Neutrophil (primary cell): ENCODE measurements around the gene CFAP57.

ENCODE experiments used
- H3K27ac ChIP-seq: fragments of 200-600 bp; sonication (generic); 2 replicates; pipeline ENCODE4 v1.5.1; 2016; ENCODE audit warnings: mild to moderate bottlenecking, moderate library complexity
- H3K27me3 ChIP-seq: fragments of 200-600 bp; sonication (generic); 2 replicates; pipeline ENCODE4 v1.6.0; 2016; ENCODE audit warnings: mild to moderate bottlenecking
- H3K36me3 ChIP-seq: fragments of 200-600 bp; sonication (generic); 2 replicates; pipeline ENCODE4 v1.5.1; 2017
- H3K4me1 ChIP-seq, 2 experiments: fragments of 200-600 bp in 1 of 2; sonication (generic) in 1 of 2; 1 replicate in 1 of 2; 2 replicates in 1 of 2; pipeline versions ENCODE4 v1.5.1 to v1.6.1; 2013 to 2016; ENCODE audit warnings: low read depth in 1 of 2, low read length in 1 of 2, mild to moderate bottlenecking in 1 of 2, moderate library complexity in 1 of 2; ENCODE audit not compliant: control insufficient read depth in 1 of 2, insufficient read depth in 1 of 2
- H3K4me3 ChIP-seq, 2 experiments: fragments of 200-600 bp in 1 of 2; sonication (generic) in 1 of 2; 1 replicate in 1 of 2; 2 replicates in 1 of 2; pipeline ENCODE4 v1.5.1; 2013 to 2016; ENCODE audit warnings: low read depth in 1 of 2, low read length in 1 of 2, mild to moderate bottlenecking in 1 of 2, moderate library complexity in 1 of 2
- H3K9me3 ChIP-seq: fragments of 200-600 bp; sonication (generic); 2 replicates; pipeline ENCODE4 v1.5.1; 2016
- TF ChIP-seq, protein P1 (sequence below): fragments of 200-600 bp; sonication (generic); IDR thresholded peaks from 2 replicates; pipeline ENCODE4 v1.5.1; 2016; ENCODE audit warnings: antibody characterized with exemption

Gene CFAP57

DNA sequence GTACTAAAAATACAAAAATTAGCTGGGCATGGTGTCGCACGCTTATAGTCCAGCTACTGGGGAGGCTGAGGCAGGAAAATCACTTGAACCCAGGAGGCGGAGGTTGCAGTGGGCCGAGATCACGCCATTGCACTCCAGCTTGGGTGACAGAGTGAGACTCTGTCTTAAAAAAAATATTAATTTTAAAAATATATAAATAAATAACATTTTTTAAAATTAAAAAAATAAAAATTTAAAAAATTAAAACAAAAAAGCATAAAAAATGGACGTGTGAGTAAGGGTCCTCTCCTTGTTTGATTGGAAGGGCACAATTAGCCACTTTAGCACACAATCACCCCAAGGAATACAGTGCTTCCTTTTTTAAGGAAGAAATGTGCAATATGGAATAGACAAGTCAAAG lies 18.7 kb upstream of the CFAP57 start:
- TF ChIP-seq, protein P1, sequence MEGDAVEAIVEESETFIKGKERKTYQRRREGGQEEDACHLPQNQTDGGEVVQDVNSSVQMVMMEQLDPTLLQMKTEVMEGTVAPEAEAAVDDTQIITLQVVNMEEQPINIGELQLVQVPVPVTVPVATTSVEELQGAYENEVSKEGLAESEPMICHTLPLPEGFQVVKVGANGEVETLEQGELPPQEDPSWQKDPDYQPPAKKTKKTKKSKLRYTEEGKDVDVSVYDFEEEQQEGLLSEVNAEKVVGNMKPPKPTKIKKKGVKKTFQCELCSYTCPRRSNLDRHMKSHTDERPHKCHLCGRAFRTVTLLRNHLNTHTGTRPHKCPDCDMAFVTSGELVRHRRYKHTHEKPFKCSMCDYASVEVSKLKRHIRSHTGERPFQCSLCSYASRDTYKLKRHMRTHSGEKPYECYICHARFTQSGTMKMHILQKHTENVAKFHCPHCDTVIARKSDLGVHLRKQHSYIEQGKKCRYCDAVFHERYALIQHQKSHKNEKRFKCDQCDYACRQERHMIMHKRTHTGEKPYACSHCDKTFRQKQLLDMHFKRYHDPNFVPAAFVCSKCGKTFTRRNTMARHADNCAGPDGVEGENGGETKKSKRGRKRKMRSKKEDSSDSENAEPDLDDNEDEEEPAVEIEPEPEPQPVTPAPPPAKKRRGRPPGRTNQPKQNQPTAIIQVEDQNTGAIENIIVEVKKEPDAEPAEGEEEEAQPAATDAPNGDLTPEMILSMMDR = no peak
- Histone ChIP-seq H3K9me3 (no peaks in the 10 kb centered on the region), H3K4me1 (no peaks in the 10 kb centered on the region), H3K27ac (no peak overlapping the region), H3K4me3 (no peak overlapping the region), H3K36me3 (no peaks in the 10 kb centered on the region), H3K27me3 (peaks cover 39% of the 10 kb centered on the region)

DNA sequence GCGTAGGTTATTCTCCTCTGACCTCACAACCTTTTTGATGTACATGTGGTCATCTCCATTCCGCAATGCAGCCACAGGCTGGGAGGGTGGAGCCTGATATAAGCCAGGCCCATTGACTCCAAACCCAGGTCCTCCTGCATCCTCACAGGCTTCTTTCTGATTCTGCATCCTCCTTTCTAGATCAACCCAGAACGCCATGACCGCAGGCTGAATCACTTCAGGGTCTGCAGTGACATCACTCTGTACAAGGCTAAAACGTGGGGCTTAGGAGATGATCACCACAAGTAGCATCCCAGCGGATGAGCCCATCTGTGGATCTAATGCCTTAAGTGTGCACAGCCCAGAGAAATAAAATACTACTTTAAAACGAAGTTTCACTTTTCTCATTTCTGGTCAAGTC lies 16.1 kb upstream of the CFAP57 start:
- no peaks in the 10 kb centered on the region for H3K4me1 ChIP-seq
- H3K27me3 ChIP-seq = peaks cover 13% of the 10 kb centered on the region
- no peaks in the 10 kb centered on the region for H3K36me3 ChIP-seq
- TF ChIP-seq, protein P1 = no peak
- no peak overlapping the region for H3K27ac ChIP-seq
- H3K4me3 ChIP-seq = no peak overlapping the region
- H3K9me3 ChIP-seq = no peaks in the 10 kb centered on the region

DNA sequence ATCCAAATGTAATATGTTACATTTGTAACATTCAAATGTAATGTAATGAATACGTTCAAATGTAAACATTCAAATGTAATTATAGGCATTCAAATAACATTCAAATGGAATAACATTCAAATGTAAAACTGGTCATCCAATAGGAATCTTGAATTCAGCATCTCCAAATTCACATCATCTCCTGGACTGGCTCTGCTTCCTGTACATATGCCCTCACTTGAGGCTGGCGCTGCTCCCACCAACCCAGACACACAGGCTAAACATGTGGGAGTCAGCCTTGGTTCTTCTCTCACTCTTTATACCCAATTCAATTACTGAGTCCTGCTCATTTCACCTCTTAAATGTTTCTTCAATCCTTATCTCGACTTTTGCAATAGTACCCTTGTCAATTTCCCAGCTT lies 7.0 kb upstream of the CFAP57 start:
- H3K4me3 ChIP-seq = no peak overlapping the region
- no peak overlapping the region for H3K27ac ChIP-seq
- no peaks in the 10 kb centered on the region for H3K9me3 ChIP-seq
- TF ChIP-seq, protein P1 = no peak
- no peaks in the 10 kb centered on the region for H3K4me1 ChIP-seq
- H3K27me3 ChIP-seq = no peaks in the 10 kb centered on the region
- H3K36me3 ChIP-seq = peaks cover 36% of the 10 kb centered on the region

DNA sequence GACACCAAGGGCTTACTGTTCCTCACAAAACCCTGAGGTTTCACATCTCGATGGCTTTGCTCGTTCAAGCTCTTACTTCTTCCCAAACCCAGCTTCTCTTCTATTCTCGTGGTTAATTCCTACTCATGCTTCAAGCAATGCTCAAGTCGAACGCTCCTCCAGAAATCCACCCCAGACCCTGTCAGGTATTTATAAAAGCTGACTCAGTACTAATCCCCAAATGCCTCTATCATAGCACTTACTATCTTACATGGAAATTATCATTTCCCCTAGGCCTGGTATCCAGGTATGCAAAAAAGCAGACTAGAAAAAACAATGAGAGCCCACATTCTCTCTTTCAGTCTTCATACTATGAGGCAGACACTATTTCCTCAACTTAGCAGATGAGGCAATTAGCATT lies 6.4 kb upstream of the CFAP57 start:
- H3K4me1 ChIP-seq = no peaks in the 10 kb centered on the region
- H3K36me3 ChIP-seq = peaks cover 36% of the 10 kb centered on the region
- no peak overlapping the region for H3K4me3 ChIP-seq
- no peaks in the 10 kb centered on the region for H3K27me3 ChIP-seq
- no peak overlapping the region for H3K27ac ChIP-seq
- no peaks in the 10 kb centered on the region for H3K9me3 ChIP-seq
- TF ChIP-seq, protein P1 = no peak

DNA sequence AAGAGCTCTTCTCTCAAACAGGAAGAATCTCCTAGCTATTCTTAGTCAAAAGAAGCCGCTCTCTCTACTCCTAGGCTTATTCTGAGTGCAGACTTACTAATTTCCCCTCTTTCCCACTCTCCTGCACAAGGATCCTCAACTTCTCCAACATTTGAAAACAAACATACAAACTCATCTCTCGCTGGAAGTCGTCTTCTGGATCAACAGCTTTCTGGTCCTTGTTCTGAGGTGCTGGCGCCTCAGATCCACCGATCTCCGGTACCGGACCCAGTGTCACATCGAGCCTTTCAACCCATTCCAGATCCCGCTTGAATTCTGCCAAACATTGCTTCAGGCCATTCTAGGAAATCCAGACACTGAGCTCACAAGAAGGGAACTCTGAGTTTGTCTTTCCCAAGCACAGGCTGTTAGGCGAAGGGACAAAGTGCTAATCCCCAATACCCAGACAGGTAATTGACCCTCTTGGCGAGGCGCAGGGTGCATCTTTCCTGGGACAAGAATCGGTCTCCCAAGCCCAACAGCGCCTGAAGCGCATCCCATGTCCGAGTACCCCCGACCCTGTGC lies 736 bp upstream of the CFAP57 start:
- no peak overlapping the region for H3K27ac ChIP-seq
- H3K4me3 ChIP-seq = peak overlapping the region; percentile 81 to 84
- TF ChIP-seq, protein P1 = no peak
- no peaks in the 10 kb centered on the region for H3K9me3 ChIP-seq
- H3K4me1 ChIP-seq = peaks cover 13 to 14% of the 10 kb centered on the region in 2 experiments
- peaks cover 23% of the 10 kb centered on the region for H3K36me3 ChIP-seq
- peaks cover 31% of the 10 kb centered on the region for H3K27me3 ChIP-seq

DNA sequence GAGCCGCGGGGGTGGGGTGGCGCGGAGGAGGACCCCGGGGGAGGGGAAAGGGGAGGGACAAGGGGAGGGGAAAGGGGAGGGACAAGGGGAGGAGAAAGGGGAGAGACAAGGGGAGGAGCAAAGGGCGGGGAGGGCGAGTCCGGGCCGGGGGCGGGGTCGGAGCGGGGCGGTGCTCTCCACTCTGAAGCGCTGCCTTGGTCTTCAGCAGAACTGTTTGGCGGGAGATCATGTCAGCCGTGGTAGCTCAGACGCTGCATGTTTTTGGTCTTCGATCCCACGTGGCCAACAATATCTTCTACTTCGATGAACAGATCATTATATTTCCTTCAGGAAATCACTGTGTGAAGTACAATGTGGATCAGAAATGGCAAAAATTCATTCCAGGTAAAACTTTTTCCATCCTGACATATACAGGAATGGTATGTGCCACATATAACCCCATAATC lies 420 bp downstream of the CFAP57 start:
- peaks cover 43% of the 10 kb centered on the region for H3K27me3 ChIP-seq
- peak overlapping the region; percentile 81 to 84 for H3K4me3 ChIP-seq
- no peaks in the 10 kb centered on the region for H3K9me3 ChIP-seq
- H3K4me1 ChIP-seq = peaks cover 13 to 14% of the 10 kb centered on the region in 2 experiments
- H3K27ac ChIP-seq = peak overlapping the region; percentile 80
- TF ChIP-seq, protein P1 = no peak
- H3K36me3 ChIP-seq = peaks cover 16% of the 10 kb centered on the region
